GM23338 (cell line): ENCODE measurements around the gene RAMP1. TPM values are rescaled to one million over a fixed set of nuclear protein-coding genes. Genes with fewer than 3 reads are reported as not detected.

Source experiments
- CREB1 ChIP-seq: fragments of 250-450 bp; sonication (Bioruptor Pico); IDR thresholded peaks from 2 replicates; pipeline ENCODE4 v1.5.0; 2020; ENCODE audit warnings: low read depth, mild to moderate bottlenecking, moderate library complexity
- ETS1 ChIP-seq: IDR thresholded peaks from 2 replicates; pipeline ENCODE4 v1.6.1; 2016; ENCODE audit warnings: antibody characterized with exemption
- EZH2 ChIP-seq: fragments of 200-600 bp; sonication (generic); IDR thresholded peaks from one replicate; pipeline ENCODE4 v1.8.0; 2017; ENCODE audit warnings: antibody characterized with exemption, mild to moderate bottlenecking, low read depth; ENCODE audit not compliant: unreplicated experiment
- EZH2phosphoT487 ChIP-seq: fragments of 200-600 bp; sonication (generic); IDR thresholded peaks from one replicate; pipeline ENCODE4 v1.8.1; 2018; ENCODE audit warnings: antibody characterized with exemption; ENCODE audit not compliant: unreplicated experiment
- JUNB ChIP-seq: IDR thresholded peaks from one replicate; pipeline ENCODE4 v1.6.1; 2016; ENCODE audit warnings: antibody characterized with exemption; ENCODE audit not compliant: unreplicated experiment
- NANOG ChIP-seq: IDR thresholded peaks from 2 replicates; pipeline ENCODE4 v1.6.1; 2016; ENCODE audit warnings: antibody characterized with exemption, borderline replicate concordance
- POLR2AphosphoS5 ChIP-seq: IDR thresholded peaks from 2 replicates; pipeline ENCODE4 v1.6.1; 2016; ENCODE audit warnings: antibody characterized with exemption, low read depth
- REST ChIP-seq: IDR thresholded peaks from one replicate; pipeline ENCODE4 v1.6.1; 2018; ENCODE audit warnings: antibody characterized with exemption; ENCODE audit not compliant: unreplicated experiment
- STAT1 ChIP-seq: IDR thresholded peaks from one replicate; pipeline ENCODE4 v1.6.1; 2016; ENCODE audit warnings: antibody characterized with exemption; ENCODE audit not compliant: unreplicated experiment
- ZNF331 ChIP-seq: fragments of 250-450 bp; sonication (Bioruptor Pico); IDR thresholded peaks from 2 replicates; pipeline ENCODE4 v1.5.0; 2020; ENCODE audit warnings: low read depth, mild to moderate bottlenecking, moderate library complexity
- ZNF462 ChIP-seq: fragments of 250-450 bp; sonication (Bioruptor Pico); IDR thresholded peaks from 2 replicates; pipeline ENCODE4 v1.5.0; 2020; ENCODE audit warnings: mild to moderate bottlenecking, moderate library complexity
- polyA plus RNA-seq: library from polyadenylated mRNA; unstranded; fragments of >200 nt; fragmentation: Nextera tagmentation; extraction: Ambion mirVana; gene quantifications from 2 replicates; pipeline ENCODE4 v1.2.1, GENCODE V29; 2016
- total RNA-seq: library from RNA; depleted of rRNA; stranded (reverse); fragments of >200 nt; shearing (Covaris generic); gene quantifications from 2 replicates; pipeline ENCODE4 v1.2.3, GENCODE V29; 2014

The RAMP1 gene
- total and polyA plus RNA-seq, 2 experiments from 2014 or later: 1.7 to 3.3 TPM

- TF ChIP-seq ZNF462 (CRISPR knock-in tag) (no peak), ETS1 (no peak), REST (no peak), POLR2AphosphoS5 (no peak), CREB1 (no peak), STAT1 (no peak), EZH2 (no peak), ZNF331 (CRISPR knock-in tag) (no peak), JUNB (no peak), EZH2phosphoT487 (no peak), NANOG (no peak)
These were observed 93.4 kb downstream of the RAMP1 start (continued) for GRCh38 chr2:237952851-237953250.
